Osteocyte (in vitro differentiated cells): ENCODE results near the gene CCDC89. TPM values are rescaled to one million over a fixed set of nuclear protein-coding genes. Genes with fewer than 3 reads are reported as not detected.

Experiments used
- DNase-seq: peaks from one replicate; pipeline ENCODE4 v3.0.0; 2021; ENCODE audit warnings: mixed read lengths; ENCODE audit not compliant: unreplicated experiment; ENCODE audit errors: extremely low spot score
- H3K27ac Mint-ChIP-seq: one replicate; pipeline ENCODE4 v1.8.0; 2021; ENCODE audit warnings: mild to moderate bottlenecking, mixed read lengths; ENCODE audit not compliant: unreplicated experiment
- H3K27me3 Mint-ChIP-seq: one replicate; pipeline ENCODE4 v1.8.0; 2021; ENCODE audit warnings: mixed read lengths; ENCODE audit not compliant: unreplicated experiment
- H3K36me3 Mint-ChIP-seq: one replicate; pipeline ENCODE4 v1.8.0; 2021; ENCODE audit warnings: mixed read lengths; ENCODE audit not compliant: unreplicated experiment
- H3K4me1 Mint-ChIP-seq: one replicate; pipeline ENCODE4 v1.8.0; 2021; ENCODE audit warnings: mixed read lengths; ENCODE audit not compliant: unreplicated experiment
- H3K4me3 Mint-ChIP-seq: one replicate; pipeline ENCODE4 v1.8.0; 2021; ENCODE audit warnings: mild to moderate bottlenecking, moderate library complexity, mixed read lengths; ENCODE audit not compliant: unreplicated experiment
- H3K9me3 Mint-ChIP-seq: one replicate; pipeline ENCODE4 v1.8.0; 2021; ENCODE audit warnings: mixed read lengths; ENCODE audit not compliant: unreplicated experiment
- total RNA-seq: library from RNA; stranded (reverse); gene quantifications from 2 replicates; pipeline ENCODE4 v1.2.1, GENCODE V29; 2021
- TF ChIP-seq, protein P1 (sequence below): fragments of 200-600 bp; sonication (generic); IDR thresholded peaks from 2 replicates; pipeline ENCODE4 v1.5.0; 2021; ENCODE audit warnings: antibody characterized with exemption, mild to moderate bottlenecking, moderate library complexity

Gene CCDC89
- total RNA-seq, 1 donor from 2014 or later = not detected

DNA sequence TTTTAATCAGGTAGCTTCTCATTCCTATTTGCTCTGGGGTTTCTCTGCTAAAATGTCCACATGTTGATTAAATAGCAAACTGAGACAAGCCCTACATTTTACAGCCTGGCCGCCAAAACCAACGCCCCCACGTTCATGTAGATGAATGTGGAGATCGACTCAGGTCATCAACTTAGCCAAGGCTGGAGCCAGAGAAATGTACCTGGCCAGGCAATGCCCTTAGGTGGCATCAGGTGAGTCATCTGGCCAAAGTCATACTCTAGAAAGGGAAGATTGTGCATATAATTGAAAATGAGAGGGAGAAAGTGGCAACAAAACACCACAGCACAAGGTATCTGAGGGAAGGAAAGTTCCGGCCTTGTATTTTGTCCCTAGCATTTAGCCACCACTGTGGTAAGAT, 37.1 kb upstream of the CCDC89 start:
- no peak for DNase-seq
- TF ChIP-seq, protein P1, sequence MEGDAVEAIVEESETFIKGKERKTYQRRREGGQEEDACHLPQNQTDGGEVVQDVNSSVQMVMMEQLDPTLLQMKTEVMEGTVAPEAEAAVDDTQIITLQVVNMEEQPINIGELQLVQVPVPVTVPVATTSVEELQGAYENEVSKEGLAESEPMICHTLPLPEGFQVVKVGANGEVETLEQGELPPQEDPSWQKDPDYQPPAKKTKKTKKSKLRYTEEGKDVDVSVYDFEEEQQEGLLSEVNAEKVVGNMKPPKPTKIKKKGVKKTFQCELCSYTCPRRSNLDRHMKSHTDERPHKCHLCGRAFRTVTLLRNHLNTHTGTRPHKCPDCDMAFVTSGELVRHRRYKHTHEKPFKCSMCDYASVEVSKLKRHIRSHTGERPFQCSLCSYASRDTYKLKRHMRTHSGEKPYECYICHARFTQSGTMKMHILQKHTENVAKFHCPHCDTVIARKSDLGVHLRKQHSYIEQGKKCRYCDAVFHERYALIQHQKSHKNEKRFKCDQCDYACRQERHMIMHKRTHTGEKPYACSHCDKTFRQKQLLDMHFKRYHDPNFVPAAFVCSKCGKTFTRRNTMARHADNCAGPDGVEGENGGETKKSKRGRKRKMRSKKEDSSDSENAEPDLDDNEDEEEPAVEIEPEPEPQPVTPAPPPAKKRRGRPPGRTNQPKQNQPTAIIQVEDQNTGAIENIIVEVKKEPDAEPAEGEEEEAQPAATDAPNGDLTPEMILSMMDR = no peak
- Mint-ChIP-seq H3K27ac (no peak overlapping the region), H3K36me3 (peaks cover 3% of the 10 kb centered on the region), H3K9me3 (no peaks in the 10 kb centered on the region), H3K4me1 (peaks cover 26% of the 10 kb centered on the region), H3K27me3 (no peaks in the 10 kb centered on the region), H3K4me3 (no peak overlapping the region)

DNA sequence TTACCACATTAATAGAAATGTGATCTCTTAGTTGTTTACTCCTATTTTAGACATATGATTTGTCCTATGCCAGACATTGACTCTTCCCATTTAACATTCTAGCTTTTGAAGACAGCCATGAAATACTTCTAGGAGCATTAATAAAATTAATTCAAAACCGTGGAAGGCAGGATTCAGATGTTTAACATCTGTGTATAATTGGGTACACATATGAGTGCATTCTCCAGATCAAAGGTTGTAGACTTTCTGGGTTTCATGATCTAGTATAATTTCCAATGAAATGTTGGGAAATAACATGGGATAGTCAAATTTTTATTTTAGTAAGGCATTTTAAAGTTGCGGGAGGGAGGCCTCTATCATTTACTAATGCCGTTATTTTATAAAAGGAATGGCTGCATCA, 35.2 kb upstream of the CCDC89 start:
- H3K4me1 Mint-ChIP-seq = peaks cover 24% of the 10 kb centered on the region
- H3K36me3 Mint-ChIP-seq = no peaks in the 10 kb centered on the region
- no peak overlapping the region for H3K27ac Mint-ChIP-seq

DNA sequence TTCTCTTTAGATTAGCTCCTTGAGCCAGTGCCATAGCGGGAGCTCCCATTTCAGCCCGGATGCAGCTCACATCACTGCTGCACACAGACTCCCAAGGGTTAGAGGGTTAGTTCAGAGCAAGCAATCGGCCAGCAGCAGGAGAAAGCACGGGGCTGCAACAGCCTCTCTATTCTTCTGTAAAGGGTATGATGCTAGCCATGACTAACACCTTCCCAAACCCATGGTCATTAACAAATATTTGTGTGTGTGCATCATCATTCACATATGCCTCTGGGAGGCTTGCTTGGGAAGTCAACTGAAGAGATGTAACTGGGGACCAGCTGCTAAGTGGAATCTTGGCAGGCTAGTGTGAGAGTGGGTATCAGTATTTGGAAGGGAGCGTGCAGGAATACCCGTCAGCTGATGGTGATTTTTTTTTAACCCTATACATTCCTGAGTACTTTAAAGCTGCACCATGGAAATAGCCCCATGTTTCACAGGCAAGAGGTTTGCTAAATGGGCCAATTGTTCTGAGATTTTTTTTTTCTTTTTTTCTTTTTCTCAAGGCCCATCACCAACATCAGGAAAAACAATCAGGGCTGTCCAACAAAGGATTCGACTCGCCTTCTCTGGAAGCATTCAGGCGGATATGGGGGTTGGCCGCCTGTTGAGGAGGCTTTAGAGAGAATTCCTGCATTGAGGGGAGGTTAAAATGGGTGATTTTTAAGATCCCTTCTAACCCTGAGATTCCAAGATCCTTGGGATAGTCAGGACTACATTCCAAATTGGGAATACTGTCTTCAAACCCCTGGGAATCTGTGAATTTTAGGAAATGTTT, 33.2 kb upstream of the CCDC89 start:
- Mint-ChIP-seq H3K4me1 (peaks cover 18% of the 10 kb centered on the region), H3K27me3 (no peaks in the 10 kb centered on the region), H3K9me3 (no peaks in the 10 kb centered on the region), H3K36me3 (no peaks in the 10 kb centered on the region), H3K27ac (peak overlapping the region; percentile 62), H3K4me3 (peak overlapping the region; percentile 19)
- TF ChIP-seq, protein P1 = no peak
- no peak for DNase-seq

More for the DNA sequence above, 35.2 kb upstream of the CCDC89 start:
- no peaks in the 10 kb centered on the region for H3K27me3 Mint-ChIP-seq
- no peaks in the 10 kb centered on the region for H3K9me3 Mint-ChIP-seq
- no peak overlapping the region for H3K4me3 Mint-ChIP-seq
- DNase-seq = no peak
- TF ChIP-seq, protein P1 = no peak

DNA sequence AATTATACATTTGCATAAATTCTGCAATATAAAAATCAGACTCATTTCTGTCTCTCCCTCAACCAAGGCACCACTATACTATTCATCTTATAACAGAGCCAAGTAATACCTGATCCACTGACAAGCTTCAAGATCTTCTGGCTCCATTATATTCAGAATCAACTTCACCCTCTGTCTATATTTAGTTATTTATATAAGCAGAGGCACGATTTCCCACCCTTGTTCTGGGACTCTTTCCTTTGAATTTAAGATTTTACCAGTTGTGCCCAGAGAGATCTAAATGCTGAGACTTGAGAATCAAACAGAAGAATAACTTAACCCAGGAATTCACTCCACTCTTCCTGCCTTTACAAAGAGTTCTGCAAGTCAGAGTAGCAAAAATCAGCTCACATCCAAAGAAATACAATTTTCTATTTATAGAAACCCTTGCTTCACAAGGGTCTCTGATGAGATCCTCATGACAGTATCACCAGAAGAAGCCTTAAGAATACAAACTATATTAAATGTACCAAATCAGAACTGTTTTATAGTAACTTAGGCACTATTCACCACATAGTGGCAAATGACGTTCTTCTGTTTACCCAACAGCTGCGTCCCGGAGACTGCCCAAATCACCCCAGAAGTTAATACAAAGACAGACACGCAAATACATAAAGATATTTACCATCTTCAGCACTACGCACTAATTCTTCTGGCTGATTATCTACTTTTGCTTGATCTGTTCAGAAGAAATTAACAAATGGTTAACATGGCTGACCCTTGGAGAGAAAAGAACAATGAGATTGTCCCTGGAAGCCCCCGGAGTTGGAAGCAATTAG, 32.3 kb upstream of the CCDC89 start:
- H3K4me1 Mint-ChIP-seq = peaks cover 18% of the 10 kb centered on the region
- peak overlapping the region; percentile 19 for H3K4me3 Mint-ChIP-seq
- H3K27ac Mint-ChIP-seq = peak overlapping the region; percentile 62
- no peaks in the 10 kb centered on the region for H3K36me3 Mint-ChIP-seq
- H3K27me3 Mint-ChIP-seq = no peaks in the 10 kb centered on the region
- DNase-seq = no peak
- no peaks in the 10 kb centered on the region for H3K9me3 Mint-ChIP-seq
- TF ChIP-seq, protein P1 = no peak

DNA sequence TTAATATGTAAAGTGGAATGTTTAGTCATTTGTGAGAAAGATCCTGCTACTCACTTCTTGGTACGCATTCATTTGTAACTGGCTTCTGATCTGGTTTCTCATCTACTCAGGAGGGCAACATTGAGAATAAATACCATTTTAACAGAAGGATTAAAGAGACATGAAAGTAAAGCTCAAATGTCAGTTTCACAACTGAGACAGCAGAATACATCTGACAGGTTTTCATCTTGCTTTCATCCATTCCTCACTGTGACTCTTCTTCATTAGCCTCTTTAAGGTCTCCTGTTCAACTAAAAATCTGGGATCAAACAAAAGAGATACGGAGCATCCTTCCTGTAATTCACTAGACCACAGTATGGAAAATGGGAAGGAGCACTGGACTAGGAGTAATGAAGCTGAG, 31.4 kb upstream of the CCDC89 start:
- H3K9me3 Mint-ChIP-seq = no peaks in the 10 kb centered on the region
- H3K27me3 Mint-ChIP-seq = no peaks in the 10 kb centered on the region
- TF ChIP-seq, protein P1 = no peak
- peaks cover 18% of the 10 kb centered on the region for H3K4me1 Mint-ChIP-seq
- no peak for DNase-seq
- H3K4me3 Mint-ChIP-seq = no peak overlapping the region
- no peak overlapping the region for H3K27ac Mint-ChIP-seq
- H3K36me3 Mint-ChIP-seq = no peaks in the 10 kb centered on the region
